GM12872 (cell line): ENCODE results near the gene ALDH7A1.

ENCODE experiments used
- CTCF ChIP-seq: IDR thresholded peaks from 3 replicates; pipeline ENCODE4 v1.5.1; 2011; ENCODE audit warnings: low read depth, mild to moderate bottlenecking, low read length, moderate library complexity; ENCODE audit not compliant: insufficient read depth

The ALDH7A1 gene

DNA sequence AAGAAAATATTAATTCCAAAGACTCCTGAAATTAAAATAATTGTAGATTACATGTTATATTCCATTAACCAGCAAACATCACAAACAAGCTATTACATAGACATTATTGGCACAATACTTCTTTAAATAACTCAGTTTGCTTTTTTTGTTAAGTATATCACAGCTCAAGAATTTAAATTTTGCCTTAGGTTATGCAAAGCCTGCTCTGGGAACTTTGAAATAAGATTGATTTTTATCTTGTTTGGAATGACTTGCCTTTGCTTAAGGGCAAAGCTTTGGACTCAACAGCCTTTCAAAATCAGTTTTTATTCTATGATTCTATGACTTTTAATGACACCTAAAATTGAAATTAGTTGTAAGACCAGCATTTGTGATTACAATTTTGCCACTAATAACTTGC lies 78.2 kb downstream of the ALDH7A1 start:
- TF ChIP-seq CTCF, result no peak

GRCh38 chr5:126516133-126516532 lies 78.9 kb downstream of the ALDH7A1 start:
- TF ChIP-seq CTCF, result no peak

DNA sequence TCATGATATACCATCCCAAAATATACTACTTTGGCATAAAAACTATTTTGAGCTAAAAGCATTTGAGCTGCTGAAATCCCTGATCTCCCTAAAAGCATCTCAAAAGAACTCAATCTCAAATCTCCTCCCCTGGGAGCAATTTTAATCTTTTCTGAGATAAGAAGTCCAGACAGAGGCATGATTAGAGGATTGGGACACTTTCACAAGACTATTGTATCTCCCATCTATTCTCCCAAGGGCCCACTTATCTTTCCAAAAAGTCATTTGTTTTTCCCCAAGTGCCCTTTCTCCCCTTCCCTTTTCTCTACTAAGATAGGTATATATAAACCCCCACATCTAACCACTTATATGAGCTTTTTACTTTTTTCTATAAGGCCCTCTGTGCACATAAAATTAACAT lies 79.7 kb downstream of the ALDH7A1 start:
- TF ChIP-seq CTCF, result no peak

GRCh38 chr5:126514558-126515141 lies 80.4 kb downstream of the ALDH7A1 start:
- no peak for TF ChIP-seq CTCF

GRCh38 chr5:126514131-126514557 lies 80.9 kb downstream of the ALDH7A1 start:
- no peak for TF ChIP-seq CTCF

DNA sequence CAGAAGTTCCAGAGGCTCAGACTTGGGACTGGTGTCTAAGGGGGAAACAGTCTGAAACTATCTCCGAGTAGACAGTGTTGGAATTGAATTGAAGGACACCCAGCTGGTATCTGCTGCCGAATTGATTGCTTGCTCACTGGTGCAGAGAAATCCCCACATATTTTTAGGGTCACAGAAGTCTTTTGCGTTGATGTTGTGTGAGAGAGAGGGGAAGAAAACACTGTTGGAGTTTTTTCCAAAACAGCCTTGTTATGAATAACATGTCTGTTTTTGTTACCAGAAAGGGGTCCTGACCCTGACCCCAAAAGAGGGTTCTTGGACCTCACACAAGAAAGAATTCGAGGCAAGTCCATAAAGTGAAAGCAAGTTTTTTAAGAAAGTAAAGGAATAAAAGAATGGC lies 81.3 kb downstream of the ALDH7A1 start:
- no peak for TF ChIP-seq CTCF

DNA sequence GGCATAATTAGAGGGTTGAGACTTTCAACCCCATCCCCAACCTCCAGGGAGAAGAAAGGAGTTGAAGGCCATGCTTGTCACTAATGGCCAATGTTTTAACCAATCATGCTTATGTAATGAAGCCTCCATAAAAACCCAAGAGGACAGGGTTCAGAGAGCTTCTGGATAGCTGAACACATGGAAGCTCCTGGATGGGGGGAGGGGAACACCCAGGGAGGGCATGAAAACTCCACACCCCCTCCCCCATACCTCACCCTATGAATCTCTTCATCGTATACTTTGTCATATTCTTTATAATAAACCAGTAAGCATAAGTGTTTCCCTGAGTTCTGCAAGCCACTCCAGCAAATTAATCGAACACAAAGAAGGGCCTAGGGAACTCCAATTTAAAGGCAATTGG lies 81.7 kb downstream of the ALDH7A1 start:
- no peak for TF ChIP-seq CTCF

DNA sequence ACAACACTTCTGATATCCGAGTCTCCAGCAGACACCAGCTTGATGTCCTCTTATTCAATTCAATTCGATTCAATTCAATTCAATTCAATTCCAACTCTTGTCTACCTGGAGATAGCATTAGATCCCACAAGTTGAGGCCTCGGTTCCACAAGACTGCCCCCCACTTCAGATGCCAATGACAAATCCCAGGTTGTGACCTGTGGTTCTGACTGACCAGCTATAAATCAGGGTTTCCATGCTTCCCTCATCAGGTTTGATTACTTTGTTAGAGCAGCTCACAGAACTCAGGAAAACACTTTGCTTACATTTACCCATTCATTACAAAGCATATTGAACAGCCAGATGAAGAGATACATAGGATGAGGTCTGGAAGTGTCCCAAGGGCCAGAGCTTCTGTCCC lies 82.6 kb downstream of the ALDH7A1 start:
- TF ChIP-seq CTCF, result no peak
